Measurements from ENCODE around the gene FGF14. TPM values are rescaled to one million over a fixed set of nuclear protein-coding genes. Genes with fewer than 3 reads are reported as not detected.
"Not testable (repeated sequence)": the region's sequence is repeated elsewhere in the genome, so short reads cannot be mapped to it uniquely, and the experiment has no call there.

FGF14 gene
- total RNA-seq, 2 experiments from 2014 or later, result not detected

GRCh38 chr13:101866889-101867581, 534.8 kb downstream of the FGF14 start:
- Mint-ChIP-seq H3K4me3 (no peak overlapping the region), H3K27me3 (no peaks in the 10 kb centered on the region), H3K36me3 (ENCODE audit: low read depth) (no peaks in the 10 kb centered on the region), H3K4me1 (no peaks in the 10 kb centered on the region), H3K27ac (no peak overlapping the region), H3K9me3 (no peaks in the 10 kb centered on the region)
- POLR2A ChIA-PET, result interaction anchor here (0.7 kb wide), 1 partner anchor 53 kb away, joined by 4 read pairs; no protein-coding TSS in a partner anchor
- DNase-seq, result no peak
- CTCF ChIA-PET, result no interaction called here

DNA sequence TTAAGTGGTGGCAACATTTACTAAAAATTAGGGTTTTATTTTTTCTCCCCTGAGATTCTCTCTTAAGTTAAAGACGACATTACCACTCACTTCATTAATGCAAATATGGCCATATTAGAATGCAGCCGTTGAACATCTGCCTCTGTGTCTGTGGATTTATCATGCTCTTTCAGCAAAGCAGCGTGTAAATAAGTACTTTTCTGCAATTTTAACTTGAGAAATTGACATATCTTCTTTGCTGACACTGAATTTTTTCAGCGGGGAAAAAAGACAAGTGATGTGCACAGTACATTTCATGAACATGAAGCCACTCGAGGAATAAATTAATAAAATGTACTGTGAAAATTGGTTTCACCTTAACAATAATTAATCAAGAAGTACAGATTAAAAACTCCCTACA, 543.0 kb downstream of the FGF14 start:
- POLR2A ChIA-PET, result no interaction called here
- no peak for DNase-seq
- Mint-ChIP-seq H3K36me3 (ENCODE audit: low read depth) (no peaks in the 10 kb centered on the region), H3K4me1 (no peaks in the 10 kb centered on the region), H3K27me3 (no peaks in the 10 kb centered on the region), H3K9me3 (no peaks in the 10 kb centered on the region), H3K4me3 (no peak overlapping the region), H3K27ac (no peak overlapping the region)
- CTCF ChIA-PET, result no interaction called here

- Mint-ChIP-seq H3K27ac (no peak overlapping the region), H3K27me3 (no peaks in the 10 kb centered on the region), H3K9me3 (no peaks in the 10 kb centered on the region), H3K4me1 (no peaks in the 10 kb centered on the region), H3K36me3 (ENCODE audit: low read depth) (no peaks in the 10 kb centered on the region), H3K4me3 (no peak overlapping the region)
- DNase-seq, result no peak
- CTCF ChIA-PET, result no interaction called here
- POLR2A ChIA-PET, result no interaction called here
These were observed 555.1 kb downstream of the FGF14 start for GRCh38 chr13:101846701-101847100.

DNA sequence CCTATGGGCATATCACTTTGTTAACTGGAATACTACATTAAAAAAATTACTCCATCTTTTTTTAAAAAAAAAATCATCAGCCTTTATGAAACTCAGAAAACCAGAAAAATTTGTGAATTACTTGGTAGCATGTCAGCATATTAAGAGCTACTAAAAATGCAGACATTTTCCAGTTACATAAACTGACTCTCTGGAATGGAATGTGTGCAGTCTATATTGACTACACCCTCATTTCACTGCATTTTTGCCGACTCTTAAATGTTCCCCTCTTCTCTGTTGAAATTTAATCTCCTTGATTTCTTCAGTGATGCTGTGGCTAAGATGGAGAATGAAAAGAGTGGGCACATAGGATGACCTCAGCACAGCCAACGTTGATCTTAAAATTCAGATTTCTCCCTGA, 555.6 kb downstream of the FGF14 start:
- Mint-ChIP-seq H3K27ac (no peak overlapping the region), H3K36me3 (ENCODE audit: low read depth) (no peaks in the 10 kb centered on the region)

GRCh38 chr13:101845245-101846020, 556.4 kb downstream of the FGF14 start:
- H3K27ac Mint-ChIP-seq, result no peak overlapping the region
- no peak for DNase-seq
- CTCF ChIA-PET, result interaction anchor here (0.6 kb wide), 1 partner anchor 1445 kb away, joined by 4 read pairs; no protein-coding TSS in a partner anchor
- H3K27me3 Mint-ChIP-seq, result no peaks in the 10 kb centered on the region
- no peak overlapping the region for H3K4me3 Mint-ChIP-seq
- H3K36me3 Mint-ChIP-seq (ENCODE audit: low read depth), result no peaks in the 10 kb centered on the region
- H3K4me1 Mint-ChIP-seq, result no peaks in the 10 kb centered on the region
- POLR2A ChIA-PET, result no interaction called here
- no peaks in the 10 kb centered on the region for H3K9me3 Mint-ChIP-seq

More for the DNA sequence above, 555.6 kb downstream of the FGF14 start:
- ChIA-PET POLR2A (no interaction called here), CTCF (no interaction called here)
- Mint-ChIP-seq H3K9me3 (no peaks in the 10 kb centered on the region), H3K4me3 (no peak overlapping the region), H3K4me1 (no peaks in the 10 kb centered on the region), H3K27me3 (no peaks in the 10 kb centered on the region)
- DNase-seq, result no peak

- DNase-seq, result no peak
- ChIA-PET CTCF (no interaction called here), POLR2A (no interaction called here)
- Mint-ChIP-seq H3K4me3 (no peak overlapping the region), H3K27me3 (no peaks in the 10 kb centered on the region), H3K36me3 (ENCODE audit: low read depth) (no peaks in the 10 kb centered on the region), H3K9me3 (no peaks in the 10 kb centered on the region), H3K27ac (no peak overlapping the region), H3K4me1 (no peaks in the 10 kb centered on the region)
These were observed 560.1 kb downstream of the FGF14 start for GRCh38 chr13:101841698-101842097.

GRCh38 chr13:101838323-101838722, 563.5 kb downstream of the FGF14 start:
- POLR2A ChIA-PET, result no interaction called here
- H3K4me3 Mint-ChIP-seq, result no peak overlapping the region
- CTCF ChIA-PET, result no interaction called here
- H3K4me1 Mint-ChIP-seq, result no peaks in the 10 kb centered on the region
- no peaks in the 10 kb centered on the region for H3K27me3 Mint-ChIP-seq
- H3K27ac Mint-ChIP-seq, result no peak overlapping the region
- H3K36me3 Mint-ChIP-seq (ENCODE audit: low read depth), result no peaks in the 10 kb centered on the region
- no peak for DNase-seq
- H3K9me3 Mint-ChIP-seq, result no peaks in the 10 kb centered on the region

GRCh38 chr13:101837778-101838177, 564.1 kb downstream of the FGF14 start:
- H3K36me3 Mint-ChIP-seq (ENCODE audit: low read depth); H3K4me1 Mint-ChIP-seq; CTCF ChIA-PET; H3K9me3 Mint-ChIP-seq; H3K27ac Mint-ChIP-seq; DNase-seq; POLR2A ChIA-PET; H3K4me3 Mint-ChIP-seq; H3K27me3 Mint-ChIP-seq: not testable (repeated sequence)

DNA sequence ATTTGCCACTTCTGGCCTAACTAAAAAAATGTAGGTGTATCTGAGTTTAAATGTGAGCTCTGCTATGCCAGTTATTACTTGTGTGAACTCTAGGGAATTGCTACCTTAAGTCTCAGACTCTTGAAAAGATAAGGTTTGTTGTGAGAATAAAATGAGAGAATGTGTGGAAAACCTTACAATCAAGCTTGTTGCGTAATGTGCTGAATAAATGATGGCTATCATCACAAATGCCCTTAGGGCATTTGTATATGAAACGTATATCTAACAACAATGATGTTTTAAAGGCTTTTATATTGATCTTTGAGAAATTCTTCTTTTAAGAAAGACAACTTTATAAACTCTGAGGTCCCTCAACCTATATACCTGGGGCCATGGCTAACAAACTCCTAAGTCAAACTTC, 564.6 kb downstream of the FGF14 start:
- no peaks in the 10 kb centered on the region for H3K9me3 Mint-ChIP-seq
- no peak overlapping the region for H3K27ac Mint-ChIP-seq
- no peak for DNase-seq
- H3K27me3 Mint-ChIP-seq, result no peaks in the 10 kb centered on the region
- H3K4me3 Mint-ChIP-seq, result no peak overlapping the region
- H3K4me1 Mint-ChIP-seq, result no peaks in the 10 kb centered on the region
- ChIA-PET CTCF (no interaction called here), POLR2A (no interaction called here)
- H3K36me3 Mint-ChIP-seq (ENCODE audit: low read depth), result no peaks in the 10 kb centered on the region

DNA sequence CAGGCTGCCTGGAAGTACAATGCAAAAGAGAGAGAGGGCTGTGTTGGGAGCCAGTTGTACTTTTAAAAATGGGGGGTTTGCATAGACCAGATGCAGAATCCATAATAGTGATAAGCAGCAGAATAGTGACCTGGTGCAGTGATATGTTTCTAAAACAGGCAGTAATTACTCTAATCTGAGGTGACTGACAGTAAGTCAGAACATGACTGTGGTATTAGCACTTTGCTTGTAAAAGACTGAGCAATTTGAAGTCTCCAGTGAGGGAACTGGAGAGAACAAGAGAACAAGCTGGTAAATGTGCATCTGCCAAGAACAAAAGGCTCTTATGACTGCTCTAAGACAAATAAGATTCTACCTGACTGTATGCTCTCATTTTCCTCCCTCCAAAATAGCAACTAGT, 565.9 kb downstream of the FGF14 start:
- ChIA-PET POLR2A (no interaction called here), CTCF (no interaction called here)

DNA sequence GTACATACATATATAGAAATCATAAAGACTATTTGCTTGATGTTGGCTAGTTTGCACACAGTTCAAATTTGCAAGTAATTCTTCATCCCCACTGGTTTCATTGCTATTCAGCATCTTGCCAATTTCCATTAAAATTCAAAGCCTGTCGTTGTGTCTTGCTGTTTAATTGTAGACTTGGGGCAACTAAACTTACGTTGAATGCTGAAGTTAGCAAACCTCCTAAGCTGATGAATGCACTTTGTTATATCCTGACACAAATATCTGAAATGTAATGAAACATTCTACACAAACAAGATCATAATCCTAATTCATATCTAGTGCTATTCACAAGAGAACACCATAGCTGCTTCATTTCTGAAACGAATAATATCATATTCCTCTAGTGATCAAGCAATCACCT, 568.2 kb downstream of the FGF14 start:
- H3K9me3 Mint-ChIP-seq, result no peaks in the 10 kb centered on the region
- no peaks in the 10 kb centered on the region for H3K36me3 Mint-ChIP-seq (ENCODE audit: low read depth)
- no peak overlapping the region for H3K4me3 Mint-ChIP-seq
- no peak for DNase-seq
- CTCF ChIA-PET, result no interaction called here
- POLR2A ChIA-PET, result no interaction called here
- H3K27me3 Mint-ChIP-seq, result no peaks in the 10 kb centered on the region
- no peaks in the 10 kb centered on the region for H3K4me1 Mint-ChIP-seq
- H3K27ac Mint-ChIP-seq, result no peak overlapping the region

More for the DNA sequence above, 565.9 kb downstream of the FGF14 start:
- H3K4me1 Mint-ChIP-seq, result no peaks in the 10 kb centered on the region
- H3K9me3 Mint-ChIP-seq, result no peaks in the 10 kb centered on the region
- no peak for DNase-seq
- H3K4me3 Mint-ChIP-seq, result no peak overlapping the region
- no peaks in the 10 kb centered on the region for H3K27me3 Mint-ChIP-seq
- no peaks in the 10 kb centered on the region for H3K36me3 Mint-ChIP-seq (ENCODE audit: low read depth)
- no peak overlapping the region for H3K27ac Mint-ChIP-seq

DNA sequence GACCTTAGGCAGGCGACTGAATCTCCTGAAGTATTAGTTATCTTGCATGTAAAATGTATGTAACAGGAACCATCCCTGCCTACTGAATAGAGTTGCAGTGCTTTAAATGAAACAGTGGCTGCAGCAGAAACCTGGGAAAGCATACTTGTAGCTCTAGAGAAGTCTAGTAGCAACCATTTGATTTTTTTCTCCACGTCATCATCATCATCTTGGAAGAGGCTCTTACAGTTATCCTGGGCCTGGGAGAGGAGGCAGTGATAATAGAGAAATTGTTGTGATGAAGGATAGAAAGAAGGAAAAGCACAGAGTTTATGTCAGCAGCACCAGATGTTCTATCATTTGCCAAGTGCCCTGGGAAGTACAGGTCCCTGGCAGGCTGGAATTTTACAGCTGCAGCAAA, 571.8 kb downstream of the FGF14 start:
- ChIA-PET POLR2A (no interaction called here), CTCF (no interaction called here)
- Mint-ChIP-seq H3K4me3 (no peak overlapping the region), H3K27ac (no peak overlapping the region), H3K36me3 (ENCODE audit: low read depth) (no peaks in the 10 kb centered on the region), H3K9me3 (no peaks in the 10 kb centered on the region), H3K27me3 (no peaks in the 10 kb centered on the region), H3K4me1 (no peaks in the 10 kb centered on the region)
- DNase-seq, result no peak

- no peaks in the 10 kb centered on the region for H3K36me3 Mint-ChIP-seq (ENCODE audit: low read depth)
- CTCF ChIA-PET, result no interaction called here
- H3K27me3 Mint-ChIP-seq, result no peaks in the 10 kb centered on the region
- H3K27ac Mint-ChIP-seq, result no peak overlapping the region
- H3K4me1 Mint-ChIP-seq, result no peaks in the 10 kb centered on the region
- no peaks in the 10 kb centered on the region for H3K9me3 Mint-ChIP-seq
- H3K4me3 Mint-ChIP-seq, result no peak overlapping the region
- DNase-seq, result no peak
- POLR2A ChIA-PET, result no interaction called here
These were observed 572.4 kb downstream of the FGF14 start for GRCh38 chr13:101829484-101829883.

DNA sequence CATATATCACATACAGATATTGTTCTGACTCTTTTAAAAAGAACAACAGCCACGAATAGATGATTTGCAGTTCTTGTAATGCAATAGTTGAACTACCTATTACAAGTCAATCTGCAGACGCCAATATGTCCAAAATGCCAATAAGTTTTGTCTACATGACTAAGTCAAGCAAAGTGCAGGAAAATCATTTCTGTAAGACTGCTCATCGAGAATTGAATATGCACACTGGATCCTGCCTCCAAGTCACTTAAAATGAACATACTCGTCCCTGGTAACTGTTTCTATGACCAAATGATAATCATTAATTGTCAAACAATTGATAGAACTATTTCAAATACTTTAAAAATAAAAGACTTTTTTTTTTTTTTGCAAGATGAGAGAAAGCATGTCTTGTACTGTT, 573.7 kb downstream of the FGF14 start:
- H3K9me3 Mint-ChIP-seq, result no peaks in the 10 kb centered on the region
- DNase-seq, result no peak
- no peaks in the 10 kb centered on the region for H3K27me3 Mint-ChIP-seq
- CTCF ChIA-PET, result no interaction called here
- H3K4me3 Mint-ChIP-seq, result no peak overlapping the region
- POLR2A ChIA-PET, result no interaction called here
- H3K27ac Mint-ChIP-seq, result no peak overlapping the region
- H3K4me1 Mint-ChIP-seq, result no peaks in the 10 kb centered on the region
- H3K36me3 Mint-ChIP-seq (ENCODE audit: low read depth), result no peaks in the 10 kb centered on the region

Data from activated CD4-positive, alpha-beta T cell treated with anti-CD3 and anti-CD28 coated beads, Interleukin-2, amount 10 ng/mL, durations not matched to agents 7 days and 5 days (primary cell).